GM21737 (cell line): ENCODE data around the gene COL25A1.

Experiments
- ATAC-seq: cut with Tn5 transposase; IDR thresholded peaks from one replicate; pipeline ENCODE4 v1.9.1; 2021; ENCODE audit warnings: mild to moderate bottlenecking, moderate library complexity; ENCODE audit not compliant: unreplicated experiment

The COL25A1 gene

GRCh38 chr4:108926061-108926460, 376.4 kb downstream of the COL25A1 start:
- no peak for ATAC-seq

GRCh38 chr4:108922191-108922590, 380.3 kb downstream of the COL25A1 start:
- no peak for ATAC-seq

- ATAC-seq = no peak
Measured at GRCh38 chr4:108920395-108921087, 381.9 kb downstream of the COL25A1 start.

- ATAC-seq = no peak
Measured at GRCh38 chr4:108919226-108919893, 383.1 kb downstream of the COL25A1 start.

GRCh38 chr4:108917255-108917654, 385.2 kb downstream of the COL25A1 start:
- ATAC-seq = no peak

- no peak for ATAC-seq
Measured at GRCh38 chr4:108916638-108917037, 385.8 kb downstream of the COL25A1 start.

GRCh38 chr4:108906866-108907367, 395.5 kb downstream of the COL25A1 start:
- no peak for ATAC-seq

GRCh38 chr4:108906006-108906405, 396.5 kb downstream of the COL25A1 start:
- ATAC-seq = no peak

- ATAC-seq = no peak
Measured at GRCh38 chr4:108903464-108904221, 398.8 kb downstream of the COL25A1 start.

GRCh38 chr4:108902769-108903168, 399.7 kb downstream of the COL25A1 start:
- ATAC-seq = peak; percentile 90

- ATAC-seq = no peak
Measured at GRCh38 chr4:108901291-108901690, 401.2 kb downstream of the COL25A1 start.

GRCh38 chr4:108900018-108900580, 402.4 kb downstream of the COL25A1 start:
- ATAC-seq = no peak

GRCh38 chr4:108893468-108893867, 409.0 kb downstream of the COL25A1 start:
- ATAC-seq = no peak

GRCh38 chr4:108891896-108892590, 410.4 kb downstream of the COL25A1 start:
- no peak for ATAC-seq

- no peak for ATAC-seq
Measured at GRCh38 chr4:108890484-108890881, 412.0 kb downstream of the COL25A1 start.

GRCh38 chr4:108889696-108890483, 412.6 kb downstream of the COL25A1 start:
- ATAC-seq = no peak

- no peak for ATAC-seq
Measured at GRCh38 chr4:108888769-108889168, 413.7 kb downstream of the COL25A1 start.

GRCh38 chr4:108887034-108887433, 415.4 kb downstream of the COL25A1 start:
- ATAC-seq = no peak

GRCh38 chr4:108885211-108885610, 417.2 kb downstream of the COL25A1 start:
- ATAC-seq = no peak

GRCh38 chr4:108884596-108884995, 417.9 kb downstream of the COL25A1 start:
- no peak for ATAC-seq
